ENCODE measurements around the gene MRPS27.

MRPS27 gene

GRCh38 chr5:72293495-72294055, 26.5 kb downstream of the MRPS27 start:
- H3K27ac Mint-ChIP-seq, result no peak overlapping the region
- H3K27me3 Mint-ChIP-seq, result no peaks in the 10 kb centered on the region
- no peak overlapping the region for H3K4me3 Mint-ChIP-seq
- peaks cover 4 to 13% of the 10 kb centered on the region in 2 donors for H3K4me1 Mint-ChIP-seq (ENCODE audit: low read depth in 2 of 2)
- H3K9me3 Mint-ChIP-seq, result no peaks in the 10 kb centered on the region
- H3K36me3 Mint-ChIP-seq (ENCODE audit: insufficient read depth), result peaks cover 14% of the 10 kb centered on the region
- DNase-seq (no peak), ATAC-seq (replicated peaks) (no peak)

- Mint-ChIP-seq H3K4me1 (ENCODE audit: low read depth in 2 of 2) (peaks cover 0 to 9% of the 10 kb centered on the region in 2 donors), H3K27me3 (no peaks in the 10 kb centered on the region), H3K4me3 (no peak overlapping the region), H3K9me3 (no peaks in the 10 kb centered on the region), H3K27ac (no peak overlapping the region), H3K36me3 (ENCODE audit: insufficient read depth) (peaks cover 16% of the 10 kb centered on the region)
- DNase-seq (no peak), ATAC-seq (replicated peaks) (no peak)
These were observed 27.6 kb downstream of the MRPS27 start for GRCh38 chr5:72292411-72292810.

DNA sequence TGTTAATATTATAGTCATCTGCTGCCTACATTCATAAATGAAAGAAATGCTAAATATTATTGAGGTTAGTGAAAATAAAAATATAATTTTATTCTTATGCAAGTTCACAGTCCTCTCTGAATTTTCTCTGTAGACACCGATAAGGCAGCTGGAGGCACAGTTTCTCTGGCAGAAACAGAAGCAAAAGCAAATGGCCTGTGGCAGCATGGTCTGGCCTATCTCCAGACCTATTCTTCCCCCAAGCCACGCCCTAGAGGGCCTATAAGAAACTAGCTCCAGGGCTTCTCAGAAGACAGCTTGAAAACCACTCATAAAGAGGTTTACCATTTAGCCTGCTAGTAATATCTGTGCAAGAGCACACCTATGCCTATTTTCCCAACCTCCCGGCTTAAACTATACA, 28.4 kb downstream of the MRPS27 start:
- Mint-ChIP-seq H3K9me3 (no peaks in the 10 kb centered on the region), H3K4me1 (ENCODE audit: low read depth in 2 of 2) (peaks cover 0 to 9% of the 10 kb centered on the region in 2 donors), H3K36me3 (ENCODE audit: insufficient read depth) (peaks cover 20% of the 10 kb centered on the region), H3K27me3 (no peaks in the 10 kb centered on the region), H3K4me3 (no peak overlapping the region), H3K27ac (no peak overlapping the region)
- DNase-seq (no peak), ATAC-seq (replicated peaks) (no peak)

- H3K4me3 Mint-ChIP-seq, result no peak overlapping the region
- no peaks in the 10 kb centered on the region for H3K9me3 Mint-ChIP-seq
- peaks cover 0 to 4% of the 10 kb centered on the region in 2 donors for H3K4me1 Mint-ChIP-seq (ENCODE audit: low read depth in 2 of 2)
- peaks cover 20% of the 10 kb centered on the region for H3K36me3 Mint-ChIP-seq (ENCODE audit: insufficient read depth)
- no peak for DNase-seq
- H3K27me3 Mint-ChIP-seq, result no peaks in the 10 kb centered on the region
- ATAC-seq (replicated peaks), result no peak
- H3K27ac Mint-ChIP-seq, result no peak overlapping the region
These were observed 29.5 kb downstream of the MRPS27 start for GRCh38 chr5:72290356-72291133.

GRCh38 chr5:72288924-72289323, 31.1 kb downstream of the MRPS27 start:
- Mint-ChIP-seq H3K27ac (no peak overlapping the region), H3K4me3 (no peak overlapping the region), H3K36me3 (ENCODE audit: insufficient read depth) (peaks cover 18% of the 10 kb centered on the region), H3K27me3 (no peaks in the 10 kb centered on the region), H3K4me1 (ENCODE audit: low read depth in 2 of 2) (peaks cover 0 to 4% of the 10 kb centered on the region in 2 donors), H3K9me3 (no peaks in the 10 kb centered on the region)
- ATAC-seq (replicated peaks) (no peak), DNase-seq (no peak)

DNA sequence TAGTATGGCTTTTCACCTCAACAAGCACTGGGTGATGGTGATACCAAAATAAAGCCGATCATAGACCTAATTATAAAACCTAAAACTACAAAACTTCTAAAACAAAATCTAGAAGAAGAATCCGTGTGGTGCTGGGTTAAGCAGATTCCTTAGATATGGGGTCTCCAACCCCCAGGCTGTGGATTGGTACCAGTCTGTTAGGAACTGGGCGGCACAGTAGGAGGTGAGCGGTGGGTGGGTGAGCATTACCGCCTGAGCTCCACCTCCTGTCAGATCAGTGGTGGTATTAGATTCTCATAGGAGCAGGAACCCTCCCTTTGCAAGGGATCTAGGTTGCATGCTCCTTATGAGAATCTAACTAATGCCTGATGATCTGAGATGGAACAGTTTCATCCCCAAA, 33.2 kb downstream of the MRPS27 start:
- no peaks in the 10 kb centered on the region for H3K4me1 Mint-ChIP-seq (ENCODE audit: low read depth in 2 of 2)
- no peaks in the 10 kb centered on the region for H3K27me3 Mint-ChIP-seq
- ATAC-seq (replicated peaks), result no peak
- peaks cover 22% of the 10 kb centered on the region for H3K36me3 Mint-ChIP-seq (ENCODE audit: insufficient read depth)
- H3K4me3 Mint-ChIP-seq, result no peak overlapping the region
- H3K9me3 Mint-ChIP-seq, result no peaks in the 10 kb centered on the region
- H3K27ac Mint-ChIP-seq, result no peak overlapping the region
- no peak for DNase-seq

GRCh38 chr5:72285424-72285821, 34.6 kb downstream of the MRPS27 start:
- no peaks in the 10 kb centered on the region for H3K4me1 Mint-ChIP-seq (ENCODE audit: low read depth in 2 of 2)
- no peak overlapping the region for H3K4me3 Mint-ChIP-seq
- DNase-seq (no peak), ATAC-seq (replicated peaks) (no peak)
- no peaks in the 10 kb centered on the region for H3K9me3 Mint-ChIP-seq
- H3K27ac Mint-ChIP-seq, result peak overlapping the region in 1 of 2 donors; percentile 11
- H3K36me3 Mint-ChIP-seq (ENCODE audit: insufficient read depth), result peaks cover 19% of the 10 kb centered on the region
- H3K27me3 Mint-ChIP-seq, result no peaks in the 10 kb centered on the region

DNA sequence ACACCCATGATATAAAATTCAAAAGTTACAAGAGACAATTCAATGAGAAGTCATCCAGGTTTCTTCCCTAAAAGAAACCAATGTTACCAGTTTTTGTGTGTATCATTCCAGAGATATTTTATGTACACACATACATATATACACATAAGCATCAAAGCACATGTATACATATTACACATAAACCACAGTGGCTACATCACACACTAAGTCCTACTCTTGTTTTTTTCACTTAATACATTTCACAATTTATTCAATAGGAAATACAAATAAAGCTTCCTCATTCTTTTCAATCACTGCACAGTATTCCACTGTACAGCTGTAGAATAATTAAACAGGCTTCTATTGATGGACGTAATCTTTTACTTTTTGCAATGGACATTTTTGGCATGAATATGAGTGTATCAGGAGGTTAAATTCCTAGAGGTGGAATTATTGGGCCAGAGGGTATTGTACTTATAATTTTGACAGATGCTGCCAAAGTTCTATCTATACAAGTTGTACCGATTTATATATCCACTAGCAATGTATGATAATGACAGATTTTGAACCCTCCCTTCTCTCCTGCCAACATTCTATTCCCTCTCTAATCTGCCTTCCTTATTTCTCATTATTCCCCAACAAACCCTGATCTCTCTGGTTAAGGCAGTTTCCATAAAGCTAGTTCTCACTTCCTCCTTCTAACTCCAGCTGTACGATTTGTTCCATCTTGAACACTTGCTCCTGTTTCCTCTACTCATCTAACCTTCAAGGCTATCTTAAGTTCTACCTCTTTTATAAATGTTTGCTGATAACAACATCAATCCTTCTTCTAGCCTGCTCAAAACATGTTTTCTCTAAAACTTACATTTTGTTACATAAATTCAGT, 35.2 kb downstream of the MRPS27 start:
- no peaks in the 10 kb centered on the region for H3K4me1 Mint-ChIP-seq (ENCODE audit: low read depth in 2 of 2)
- H3K36me3 Mint-ChIP-seq (ENCODE audit: insufficient read depth), result peaks cover 19% of the 10 kb centered on the region
- ATAC-seq (replicated peaks) (no peak), DNase-seq (no peak)
- H3K9me3 Mint-ChIP-seq, result no peaks in the 10 kb centered on the region
- H3K27ac Mint-ChIP-seq, result peak overlapping the region in 1 of 2 donors; percentile 11
- H3K4me3 Mint-ChIP-seq, result no peak overlapping the region
- no peaks in the 10 kb centered on the region for H3K27me3 Mint-ChIP-seq

DNA sequence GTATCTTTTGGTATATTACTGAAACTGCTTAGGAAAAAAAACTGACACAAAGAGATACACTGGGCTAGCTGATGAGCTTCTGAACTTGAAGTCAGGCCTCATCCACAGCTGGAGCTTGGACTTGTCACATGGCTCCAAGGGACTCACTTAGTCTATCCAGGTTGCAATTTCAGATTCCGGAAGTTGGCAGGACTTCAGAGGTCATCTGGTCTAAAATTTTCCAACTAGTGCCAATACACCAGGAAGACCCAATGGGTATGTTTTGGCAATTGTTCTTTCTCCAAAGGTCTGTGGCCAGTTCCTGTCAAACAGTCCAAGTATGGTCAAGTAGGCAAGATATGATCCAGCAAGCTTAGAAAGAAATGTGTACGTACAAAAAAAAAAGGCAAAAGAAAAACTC, 36.7 kb downstream of the MRPS27 start:
- H3K4me3 Mint-ChIP-seq, result no peak overlapping the region
- H3K36me3 Mint-ChIP-seq (ENCODE audit: insufficient read depth), result peaks cover 22% of the 10 kb centered on the region
- peaks cover 0 to 3% of the 10 kb centered on the region in 2 donors for H3K4me1 Mint-ChIP-seq (ENCODE audit: low read depth in 2 of 2)
- no peaks in the 10 kb centered on the region for H3K27me3 Mint-ChIP-seq
- no peak for DNase-seq
- H3K9me3 Mint-ChIP-seq, result no peaks in the 10 kb centered on the region
- ATAC-seq (replicated peaks), result no peak
- peak overlapping the region in 1 of 2 donors; percentile 3 for H3K27ac Mint-ChIP-seq

DNA sequence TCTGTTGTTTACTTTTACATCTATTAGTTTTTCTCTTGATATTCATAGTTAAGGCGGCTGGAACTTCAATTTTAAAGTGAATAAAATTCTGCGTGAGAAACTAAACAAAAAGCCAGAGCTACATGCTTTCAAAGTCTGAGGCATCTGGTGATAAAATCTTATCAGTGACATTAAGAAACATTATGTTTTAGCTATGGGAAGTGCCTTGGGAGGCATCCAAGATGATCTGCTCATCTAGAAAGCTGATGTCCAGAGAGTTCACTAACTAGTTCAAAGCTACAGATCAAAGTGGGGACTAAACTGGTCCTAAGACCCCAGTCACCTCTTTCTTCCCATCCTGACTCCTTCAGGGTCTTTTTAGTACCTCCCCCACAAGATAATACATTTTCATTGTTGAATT, 37.2 kb downstream of the MRPS27 start:
- Mint-ChIP-seq H3K4me3 (no peak overlapping the region), H3K27me3 (no peaks in the 10 kb centered on the region), H3K36me3 (ENCODE audit: insufficient read depth) (peaks cover 22% of the 10 kb centered on the region), H3K9me3 (no peaks in the 10 kb centered on the region), H3K27ac (no peak overlapping the region), H3K4me1 (ENCODE audit: low read depth in 2 of 2) (peaks cover 0 to 3% of the 10 kb centered on the region in 2 donors)
- ATAC-seq (replicated peaks), result no peak
- no peak for DNase-seq

- Mint-ChIP-seq H3K4me1 (ENCODE audit: low read depth in 2 of 2) (peaks cover under 1 to 3% of the 10 kb centered on the region in 2 donors), H3K27ac (no peak overlapping the region), H3K9me3 (no peaks in the 10 kb centered on the region), H3K27me3 (no peaks in the 10 kb centered on the region), H3K36me3 (ENCODE audit: insufficient read depth) (peaks cover 18% of the 10 kb centered on the region), H3K4me3 (no peak overlapping the region)
- no peak for ATAC-seq (replicated peaks)
- DNase-seq, result no peak
These were observed 38.1 kb downstream of the MRPS27 start for GRCh38 chr5:72281764-72282499.

- Mint-ChIP-seq H3K36me3 (ENCODE audit: insufficient read depth) (peaks cover 15% of the 10 kb centered on the region), H3K4me3 (no peak overlapping the region), H3K4me1 (ENCODE audit: low read depth in 2 of 2) (peaks cover 2 to 5% of the 10 kb centered on the region in 2 donors), H3K27ac (no peak overlapping the region), H3K9me3 (no peaks in the 10 kb centered on the region), H3K27me3 (no peaks in the 10 kb centered on the region)
- ATAC-seq (replicated peaks) (no peak), DNase-seq (no peak)
These were observed 38.6 kb downstream of the MRPS27 start for GRCh38 chr5:72281430-72281763.

DNA sequence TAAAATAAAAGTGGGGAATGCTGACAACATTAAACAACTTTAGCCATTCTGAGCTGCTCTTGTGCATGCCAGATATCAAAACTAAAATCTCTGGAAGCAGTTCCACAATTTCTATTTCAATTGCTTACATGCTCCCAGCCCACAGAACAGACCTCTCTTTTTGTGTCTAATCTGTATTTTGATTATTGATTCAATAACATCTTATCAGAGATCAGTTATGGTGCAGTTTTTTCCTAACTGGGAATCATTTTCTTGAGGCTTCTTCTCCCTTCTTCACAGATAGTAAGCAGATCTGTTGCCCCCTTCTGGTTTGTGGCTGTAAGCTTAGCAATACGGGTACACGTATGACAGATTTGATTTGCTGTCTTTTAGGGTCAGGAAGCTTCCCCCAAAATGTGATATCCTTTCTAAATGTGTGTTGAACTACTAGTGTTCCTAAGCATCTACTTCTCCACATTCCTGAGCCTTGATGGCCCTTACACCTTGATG, 39.4 kb downstream of the MRPS27 start:
- DNase-seq, result no peak
- Mint-ChIP-seq H3K36me3 (ENCODE audit: insufficient read depth) (peaks cover 15% of the 10 kb centered on the region), H3K27me3 (no peaks in the 10 kb centered on the region), H3K27ac (no peak overlapping the region), H3K4me3 (no peak overlapping the region), H3K4me1 (ENCODE audit: low read depth in 2 of 2) (peaks cover 2 to 11% of the 10 kb centered on the region in 2 donors), H3K9me3 (no peaks in the 10 kb centered on the region)
- ATAC-seq (replicated peaks), result no peak
